HepG2 (cell line): ENCODE data around the gene KRTAP3-1. TPM values are rescaled to one million over a fixed set of nuclear protein-coding genes. Genes with fewer than 3 reads are reported as not detected.

Experiments
- ATAC-seq: fragments of 200-7000 bp; cut with Tn5 transposase; 3 replicates; pipeline ENCODE4 v1.9.1; 2020; ENCODE audit warnings: mild to moderate bottlenecking, moderate library complexity
- BruUV-seq: library from RNA; stranded (reverse); fragments of 400-500 nt; replicated peaks from 2 replicates; lab custom pipeline; 2021; lab: Mats Ljungman, UMichigan
- CTCF ChIA-PET: fragments of 300-600 bp; formaldehyde crosslinking; extraction: SDS; loops from one replicate; lab custom pipeline; 2021; ENCODE audit warnings: low total read pairs, inconsistent platforms, low intra/inter-chr PET ratio; lab: Yijun Ruan, JAX
- POLR2A ChIA-PET: fragments of 350-600 bp; sonication (Branson Sonifier 250); formaldehyde crosslinking; loops from one replicate; lab custom pipeline; 2020; ENCODE audit warnings: antibody characterized with exemption, inconsistent platforms; lab: Yijun Ruan, JAX
- DNase-seq: peaks from one replicate; pipeline ENCODE4 v3.0.0-alpha.2; 2015; ENCODE audit warnings: low spot score
- FAIRE-seq: peaks from 3 replicates; lab custom pipeline; 2011; peaks lifted over from hg19 to GRCh38; lab: Jason Lieb, UNC
- H2AFZ ChIP-seq: one replicate; pipeline ENCODE4 v1.6.1; 2011; ENCODE audit warnings: low read length, inconsistent platforms
- H3K27ac ChIP-seq: fragments of 300-600 bp; 3 replicates; pipeline ENCODE4 v1.8.0; 2011; ENCODE audit warnings: mixed run types, mild to moderate bottlenecking, mixed read lengths, low read length, inconsistent platforms; ENCODE audit not compliant: insufficient read depth; ENCODE audit errors: extremely low read length
- H3K27me3 ChIP-seq, 2 experiments: fragments of 200-600 bp in 1 of 2; 2 replicates in 1 of 2; 3 replicates in 1 of 2; pipeline versions ENCODE4 v1.6.0 to v1.8.0; 2011; ENCODE audit warnings: low read length in 2 of 2, mild to moderate bottlenecking in 2 of 2, moderate library complexity in 2 of 2, inconsistent platforms in 1 of 2; ENCODE audit not compliant: insufficient read depth in 2 of 2, control insufficient read depth in 1 of 2
- H3K36me3 ChIP-seq, 2 experiments: fragments of 200-600 bp in 1 of 2; replicated peaks in 1 of 2; 2 replicates in 1 of 2; 3 replicates in 1 of 2; pipeline versions ENCODE4 v1.5.1 to v1.8.0; 2011; ENCODE audit warnings: low read length in 2 of 2, inconsistent platforms in 1 of 2; ENCODE audit not compliant: insufficient read depth in 2 of 2, control insufficient read depth in 1 of 2
- H3K4me1 ChIP-seq: 2 replicates; pipeline ENCODE4 v1.5.1; 2012; ENCODE audit warnings: low read length, inconsistent platforms; ENCODE audit not compliant: insufficient read depth
- H3K4me2 ChIP-seq: 2 replicates; pipeline ENCODE4 v1.6.0; 2011; ENCODE audit warnings: low read depth, low read length, inconsistent platforms
- H3K4me3 ChIP-seq, 3 experiments: fragments of 200-600 bp in 1 of 3; sonication (generic), shearing (Covaris generic) in 1 of 3; replicated peaks in 1 of 3; 2 replicates each; pipeline ENCODE4 v1.5.1; 2011 to 2016; ENCODE audit warnings: low read length in 3 of 3, inconsistent platforms in 2 of 3, low read depth in 2 of 3, mild to moderate bottlenecking in 2 of 3, control low read depth in 1 of 3, mixed read lengths in 1 of 3; ENCODE audit not compliant: insufficient read depth in 1 of 3
- H3K79me2 ChIP-seq: one replicate; pipeline ENCODE4 v1.6.1; 2011; ENCODE audit warnings: low read length, inconsistent platforms; ENCODE audit not compliant: insufficient read depth
- H3K9ac ChIP-seq: 2 replicates; pipeline ENCODE4 v1.6.0; 2011; ENCODE audit warnings: mild to moderate bottlenecking, low read depth, low read length, inconsistent platforms; ENCODE audit not compliant: insufficient read depth
- H3K9me3 ChIP-seq: 2 replicates; pipeline ENCODE4 v1.5.1; 2012; ENCODE audit warnings: mild to moderate bottlenecking, low read length
- H4K20me1 ChIP-seq: 2 replicates; pipeline ENCODE4 v1.6.0; 2011; ENCODE audit warnings: inconsistent platforms, mild to moderate bottlenecking, low read length, moderate library complexity; ENCODE audit not compliant: insufficient read depth
- CHD4 ChIP-seq: fragments of 200-600 bp; sonication (generic); IDR thresholded peaks from 2 replicates; pipeline ENCODE4 v1.7.0; 2017; ENCODE audit warnings: mild to moderate bottlenecking, low read length, borderline replicate concordance
- FOSL2 ChIP-seq: sonication (generic); formaldehyde crosslinking; IDR thresholded peaks from 2 replicates; pipeline ENCODE4 v1.4.0; 2020; ENCODE audit warnings: missing genetic modification reagents
- HHEX ChIP-seq: IDR thresholded peaks from 2 replicates; pipeline ENCODE4 v1.6.1; 2016; ENCODE audit warnings: control low read depth
- LCORL ChIP-seq, 2 experiments: fragments of 450-650 bp in 1 of 2; sonication (generic) in 1 of 2; formaldehyde crosslinking in 1 of 2; IDR thresholded peaks; 2 replicates each; pipeline versions ENCODE4 v1.5.0 to v1.6.1; 2017 to 2020; ENCODE audit warnings: antibody characterized with exemption in 1 of 2, missing genetic modification reagents in 1 of 2
- MYNN ChIP-seq: sonication (generic); formaldehyde crosslinking; IDR thresholded peaks from 2 replicates; pipeline ENCODE4 v1.4.0; 2020; ENCODE audit warnings: mild to moderate bottlenecking, low read depth, missing genetic modification reagents
- SALL1 ChIP-seq: sonication (generic); formaldehyde crosslinking; IDR thresholded peaks from 2 replicates; pipeline ENCODE4 v1.8.0; 2022; ENCODE audit warnings: mild to moderate bottlenecking, missing genetic modification reagents
- SIN3A ChIP-seq: IDR thresholded peaks from 2 replicates; pipeline ENCODE4 v1.6.1; 2011; ENCODE audit warnings: low read depth, mild to moderate bottlenecking, control low read depth, low read length, borderline replicate concordance
- THAP8 ChIP-seq: sonication (generic); formaldehyde crosslinking; IDR thresholded peaks from 2 replicates; pipeline ENCODE4 v1.5.1; 2020; ENCODE audit warnings: missing genetic modification reagents, mild to moderate bottlenecking, borderline replicate concordance
- TOE1 ChIP-seq: sonication (generic); formaldehyde crosslinking; IDR thresholded peaks from 2 replicates; pipeline ENCODE4 v1.4.0; 2020; ENCODE audit warnings: mild to moderate bottlenecking, missing genetic modification reagents
- ZFP36 ChIP-seq: fragments of 150-350 bp; IDR thresholded peaks from 2 replicates; pipeline ENCODE4 v1.6.1; 2018; ENCODE audit warnings: borderline replicate concordance, low read length, low read depth; ENCODE audit not compliant: partially characterized antibody
- ZFY ChIP-seq: sonication (generic); formaldehyde crosslinking; IDR thresholded peaks from 2 replicates; pipeline ENCODE4 v1.4.0; 2020; ENCODE audit warnings: missing genetic modification reagents
- ZNF224 ChIP-seq: sonication (generic); formaldehyde crosslinking; IDR thresholded peaks from 2 replicates; pipeline ENCODE4 v1.5.0; 2020; ENCODE audit warnings: mild to moderate bottlenecking, missing genetic modification reagents
- ZNF30 ChIP-seq: sonication (generic); formaldehyde crosslinking; IDR thresholded peaks from 2 replicates; pipeline ENCODE4 v1.5.0; 2020; ENCODE audit warnings: mild to moderate bottlenecking, missing genetic modification reagents
- ZNF326 ChIP-seq: sonication (generic); formaldehyde crosslinking; IDR thresholded peaks from 2 replicates; pipeline ENCODE4 v1.4.0; 2020; ENCODE audit warnings: missing genetic modification reagents, borderline replicate concordance
- ZNF382 ChIP-seq: sonication (generic); formaldehyde crosslinking; IDR thresholded peaks from 2 replicates; pipeline ENCODE4 v1.5.0; 2020; ENCODE audit warnings: missing genetic modification reagents, mild to moderate bottlenecking, borderline replicate concordance
- ZNF550 ChIP-seq: sonication (generic); formaldehyde crosslinking; IDR thresholded peaks from 2 replicates; pipeline ENCODE4 v1.4.0; 2020; ENCODE audit warnings: mild to moderate bottlenecking, missing genetic modification reagents, borderline replicate concordance
- ZNF7 ChIP-seq: IDR thresholded peaks from 2 replicates; pipeline ENCODE4 v1.6.1; 2016; ENCODE audit warnings: missing biosample characterization, missing genetic modification reagents
- ZNF780A ChIP-seq: sonication (generic); formaldehyde crosslinking; IDR thresholded peaks from 2 replicates; pipeline ENCODE4 v1.8.0; 2022; ENCODE audit warnings: mild to moderate bottlenecking, missing genetic modification reagents, moderate library complexity
- ZNF800 ChIP-seq: sonication (generic); formaldehyde crosslinking; IDR thresholded peaks from 2 replicates; pipeline ENCODE4 v1.4.0; 2020; ENCODE audit warnings: missing genetic modification reagents
- WGBS: methylation state at CpG from one replicate; pipeline ENCODE4 v1.1.6; 2017; ENCODE audit warnings: low lambda C conversion rate; 5-methylcytosine and 5-hydroxymethylcytosine counted together
- in situ Hi-C: cut with HindIII; loops from 2 replicates; pipeline ENCODE4 v1.10.0; 2017; ENCODE audit warnings: low pct_unique_long_range_greater_than_20kb; ENCODE audit not compliant: extremely low pct_ligation_motif_present
- intact Hi-C: fragments of 100-400 bp; cut with micrococcal nuclease; formaldehyde crosslinking; loops from one replicate; pipeline ENCODE4 v1.10.0; 2022; ENCODE audit not compliant: unreplicated experiment
- polyA plus RNA-seq, 8 experiments: library from polyadenylated mRNA; depleted of rRNA in 3 of 8; stranded (reverse) in 7 of 8; unstranded in 1 of 8; fragments of >200 nt; fragmentation: Illumina TruSeq in 4 of 8; extraction: Trizol in 4 of 8; gene quantifications; 2 replicates each; pipeline versions ENCODE4 v1.2.1 to v1.2.3, GENCODE V29; 2011 to 2016; ENCODE audit warnings: low read depth in 4 of 8, missing spikeins in 1 of 8, mixed read lengths in 1 of 8; ENCODE audit not compliant: insufficient read depth in 1 of 8
- total RNA-seq, 5 experiments: library from RNA; depleted of rRNA; stranded (reverse); fragments of >200 nt; fragmentation: Illumina TruSeq; extraction: Trizol; gene quantifications; 2 replicates each; pipeline ENCODE4 v1.2.3, GENCODE V29; 2016; ENCODE audit warnings: low read depth in 1 of 5
- TF ChIP-seq, protein P1 (sequence below): sonication (generic); formaldehyde crosslinking; IDR thresholded peaks from 2 replicates; pipeline ENCODE4 v1.8.1; 2023; ENCODE audit warnings: mild to moderate bottlenecking, moderate library complexity, missing genetic modification reagents
- TF ChIP-seq, protein P2 (sequence below): sonication (generic); formaldehyde crosslinking; IDR thresholded peaks from 2 replicates; pipeline ENCODE4 v1.4.0; 2020; ENCODE audit warnings: mild to moderate bottlenecking, missing genetic modification reagents

The KRTAP3-1 gene
- total and polyA plus RNA-seq, 2 of the 13 experiments (the other 11 are each of a cell fraction or from before 2014, with no cell fraction given) = 0.29 to 3.7 TPM

- TF ChIP-seq LCORL (IDR thresholded peaks at IDR 0.05) (no peak), LCORL (CRISPR knock-in tag; IDR thresholded peaks at IDR 0.05) (no peak), ZNF30 (CRISPR knock-in tag) (no peak), ZNF382 (CRISPR knock-in tag) (no peak), ZFP36 (no peak), ZNF326 (CRISPR knock-in tag) (no peak), THAP8 (CRISPR knock-in tag) (no peak), ZNF780A (no peak), ZNF224 (CRISPR knock-in tag) (no peak), FOSL2 (no peak), SALL1 (CRISPR knock-in tag) (no peak), TOE1 (no peak)
- TF ChIP-seq, protein P1, sequence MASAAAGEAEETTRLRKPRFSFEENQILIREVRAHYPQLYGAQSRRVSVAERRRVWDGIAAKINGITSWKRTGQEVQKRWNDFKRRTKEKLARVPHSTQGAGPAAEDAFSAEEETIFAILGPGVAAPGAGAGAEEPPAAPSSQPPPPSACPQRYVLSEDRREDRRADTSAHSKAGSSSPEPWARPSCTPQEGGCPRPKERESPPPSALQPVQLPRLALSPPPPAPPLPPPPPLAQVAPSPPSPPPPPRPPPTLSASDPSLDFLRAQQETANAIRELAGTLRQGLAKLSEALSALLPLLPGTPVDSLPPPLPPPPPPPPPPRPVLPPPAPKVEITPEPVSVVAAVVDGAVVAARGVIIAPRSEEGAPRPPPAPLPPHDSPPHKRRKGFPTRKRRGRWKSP (CRISPR knock-in tag) = no peak
- TF ChIP-seq, all 625 proteins: peak for 0
Observed at GRCh38 chr17:40961591-40961990, 47.3 kb downstream of the KRTAP3-1 start (continued).

DNA sequence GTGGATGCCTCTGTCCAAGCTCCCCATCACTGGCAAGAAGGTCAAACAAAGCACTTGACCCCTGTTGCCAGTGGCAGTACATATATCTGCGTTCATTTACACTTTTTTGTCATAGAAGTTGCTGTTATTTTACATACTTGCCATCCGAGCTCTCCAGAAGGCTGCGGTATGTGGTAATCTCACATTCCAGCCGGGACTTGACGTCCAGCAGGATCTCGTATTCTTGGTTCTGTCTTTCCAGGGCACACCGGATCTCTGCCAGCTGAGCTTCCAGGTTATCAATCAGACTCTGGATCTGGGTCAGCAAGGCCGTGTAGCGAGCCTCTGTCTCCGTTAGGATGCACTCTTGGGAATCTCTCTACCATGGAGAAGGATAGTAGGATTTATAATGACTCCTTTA is 48.8 kb downstream of the KRTAP3-1 start:
- WGBS = 98% methylated on average over 10 of the region's 10 CpGs
- H3K27ac ChIP-seq = no peak overlapping the region
- in situ Hi-C loops = loop anchor here (5.0 kb wide), 1 partner anchor 42 kb away; no protein-coding TSS in a partner anchor
- TF ChIP-seq ZNF800 (CRISPR knock-in tag) = no peak
- TF ChIP-seq ZFY (CRISPR knock-in tag) = no peak
- no peak for TF ChIP-seq FOSL2
- TF ChIP-seq MYNN (CRISPR knock-in tag) = no peak
- TF ChIP-seq ZNF7 (CRISPR knock-in tag) = no peak
- no peak for TF ChIP-seq CHD4
- TF ChIP-seq, protein P2, sequence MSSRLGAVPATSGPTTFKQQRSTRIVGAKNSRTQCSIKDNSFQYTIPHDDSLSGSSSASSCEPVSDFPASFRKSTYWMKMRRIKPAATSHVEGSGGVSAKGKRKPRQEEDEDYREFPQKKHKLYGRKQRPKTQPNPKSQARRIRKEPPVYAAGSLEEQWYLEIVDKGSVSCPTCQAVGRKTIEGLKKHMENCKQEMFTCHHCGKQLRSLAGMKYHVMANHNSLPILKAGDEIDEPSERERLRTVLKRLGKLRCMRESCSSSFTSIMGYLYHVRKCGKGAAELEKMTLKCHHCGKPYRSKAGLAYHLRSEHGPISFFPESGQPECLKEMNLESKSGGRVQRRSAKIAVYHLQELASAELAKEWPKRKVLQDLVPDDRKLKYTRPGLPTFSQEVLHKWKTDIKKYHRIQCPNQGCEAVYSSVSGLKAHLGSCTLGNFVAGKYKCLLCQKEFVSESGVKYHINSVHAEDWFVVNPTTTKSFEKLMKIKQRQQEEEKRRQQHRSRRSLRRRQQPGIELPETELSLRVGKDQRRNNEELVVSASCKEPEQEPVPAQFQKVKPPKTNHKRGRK (CRISPR knock-in tag) = no peak
- TF ChIP-seq ZNF550 (CRISPR knock-in tag) = no peak
- TF ChIP-seq SIN3A = no peak
- TF ChIP-seq HHEX (CRISPR knock-in tag) = no peak

More for the DNA sequence above, 48.8 kb downstream of the KRTAP3-1 start:
- H3K79me2 ChIP-seq = no peaks in the 10 kb centered on the region
- H4K20me1 ChIP-seq = no peaks in the 10 kb centered on the region
- no peaks in the 10 kb centered on the region for H3K36me3 ChIP-seq
- 0 out of 2 replicates have a peak, but pooled peaks cover 6% of the 10 kb centered on the region for H3K9me3 ChIP-seq
- ATAC-seq = no peak
- no peak overlapping the region for H3K9ac ChIP-seq
- no peak overlapping the region for H2AFZ ChIP-seq
- H3K27me3 ChIP-seq = no peaks in the 10 kb centered on the region
- CTCF ChIA-PET = no interaction called here
- no TSS peak for BruUV-seq
- POLR2A ChIA-PET = no interaction called here
- DNase-seq = no peak
- no peak overlapping the region for H3K4me2 ChIP-seq
- intact Hi-C loops = no loop called here
- FAIRE-seq = no peak
- H3K4me3 ChIP-seq = no peak overlapping the region
- H3K4me1 ChIP-seq = peaks cover 56% of the 10 kb centered on the region
